GM18873 (cell line): Measurements from ENCODE around the gene SOX10.
"Not testable (repeated sequence)": the region's sequence is repeated elsewhere in the genome, so short reads cannot be mapped to it uniquely, and the experiment has no call there.

Source experiments
- ATAC-seq: cut with Tn5 transposase; IDR thresholded peaks from one replicate; pipeline ENCODE4 v1.9.1; 2021; ENCODE audit warnings: mild to moderate bottlenecking, moderate library complexity, moderate number of reproducible peaks; ENCODE audit not compliant: unreplicated experiment, low FRiP score

The SOX10 gene

GRCh38 chr22:37967637-37968451, 16.5 kb downstream of the SOX10 start:
- no peak for ATAC-seq

- ATAC-seq: no peak
These were observed 17.2 kb downstream of the SOX10 start for GRCh38 chr22:37967147-37967546.

- no peak for ATAC-seq
These were observed 18.3 kb downstream of the SOX10 start for GRCh38 chr22:37965940-37966664.

GRCh38 chr22:37961062-37961461, 23.3 kb downstream of the SOX10 start:
- no peak for ATAC-seq

GRCh38 chr22:37959231-37959825, 25.0 kb downstream of the SOX10 start:
- no peak for ATAC-seq

GRCh38 chr22:37957232-37957631, 27.1 kb downstream of the SOX10 start:
- no peak for ATAC-seq

GRCh38 chr22:37955825-37956397, 28.4 kb downstream of the SOX10 start:
- not testable (repeated sequence) for ATAC-seq

- no peak for ATAC-seq
These were observed 29.7 kb downstream of the SOX10 start for GRCh38 chr22:37954686-37955085.

- ATAC-seq: peak; percentile 84
These were observed 30.7 kb downstream of the SOX10 start, which contains the start of the genes C22orf23 and POLR2F for GRCh38 chr22:37953437-37954179. Gene C22orf23 (minus strand): TSS chr22:37953601. CDS start chr22:37953149, 452 bp downstream. Gene POLR2F (plus strand): TSS chr22:37953699. CDS start chr22:37953788, 89 bp downstream.

GRCh38 chr22:37953062-37953436, 31.3 kb downstream of the SOX10 start:
- peak; percentile 29 for ATAC-seq

GRCh38 chr22:37952629-37953028, 31.7 kb downstream of the SOX10 start:
- not testable (repeated sequence) for ATAC-seq

GRCh38 chr22:37951305-37951704, 33.0 kb downstream of the SOX10 start:
- ATAC-seq: no peak

- not testable (repeated sequence) for ATAC-seq
These were observed 37.1 kb downstream of the SOX10 start for GRCh38 chr22:37947142-37947795.

GRCh38 chr22:37944423-37944822, 39.9 kb downstream of the SOX10 start:
- not testable (repeated sequence) for ATAC-seq

- ATAC-seq: no peak
These were observed 40.5 kb downstream of the SOX10 start for GRCh38 chr22:37943825-37944198.

- ATAC-seq: no peak
These were observed 41.1 kb downstream of the SOX10 start for GRCh38 chr22:37943136-37943824.

GRCh38 chr22:37942133-37942532, 42.2 kb downstream of the SOX10 start:
- no peak for ATAC-seq

- ATAC-seq: no peak
These were observed 43.5 kb downstream of the SOX10 start for GRCh38 chr22:37940698-37941376.
